GM19328 (cell line): ENCODE measurements around the gene RFX3.

Experiments used
- ATAC-seq: cut with Tn5 transposase; IDR thresholded peaks from one replicate; pipeline ENCODE4 v1.9.1; 2021; ENCODE audit warnings: mild to moderate bottlenecking, moderate library complexity; ENCODE audit not compliant: unreplicated experiment

Gene RFX3

GRCh38 chr9:3240656-3241268, 285.0 kb downstream of the RFX3 start:
- ATAC-seq = peak; percentile 73

GRCh38 chr9:3239240-3239639, 286.6 kb downstream of the RFX3 start:
- no peak for ATAC-seq

- ATAC-seq = no peak
These were observed 287.6 kb downstream of the RFX3 start for GRCh38 chr9:3238236-3238635.

GRCh38 chr9:3237121-3237520, 288.7 kb downstream of the RFX3 start:
- ATAC-seq = no peak

GRCh38 chr9:3235497-3235896, 290.3 kb downstream of the RFX3 start:
- ATAC-seq = no peak

- no peak for ATAC-seq
These were observed 300.9 kb downstream of the RFX3 start for GRCh38 chr9:3224931-3225330.

GRCh38 chr9:3215658-3216057, 310.1 kb downstream of the RFX3 start:
- no peak for ATAC-seq

- no peak for ATAC-seq
These were observed 311.1 kb downstream of the RFX3 start for GRCh38 chr9:3214741-3215140.

GRCh38 chr9:3205421-3206095, 320.2 kb downstream of the RFX3 start:
- ATAC-seq = no peak

- no peak for ATAC-seq
These were observed 325.4 kb downstream of the RFX3 start for GRCh38 chr9:3200331-3200774.

GRCh38 chr9:3193791-3194190, 332.0 kb downstream of the RFX3 start:
- no peak for ATAC-seq

GRCh38 chr9:3191715-3192114, 334.1 kb downstream of the RFX3 start:
- no peak for ATAC-seq

GRCh38 chr9:3189113-3189861, 336.5 kb downstream of the RFX3 start:
- ATAC-seq = no peak

- ATAC-seq = no peak
These were observed 339.1 kb downstream of the RFX3 start for GRCh38 chr9:3186751-3187150.

GRCh38 chr9:3181049-3181953, 344.5 kb downstream of the RFX3 start:
- no peak for ATAC-seq

- no peak for ATAC-seq
These were observed 345.1 kb downstream of the RFX3 start for GRCh38 chr9:3180696-3181048.

GRCh38 chr9:3179711-3180110, 346.1 kb downstream of the RFX3 start:
- ATAC-seq = no peak

GRCh38 chr9:3177936-3178335, 347.9 kb downstream of the RFX3 start:
- ATAC-seq = no peak

GRCh38 chr9:3177146-3177761, 348.5 kb downstream of the RFX3 start:
- ATAC-seq = no peak

GRCh38 chr9:3173374-3173773, 352.4 kb downstream of the RFX3 start:
- no peak for ATAC-seq

- ATAC-seq = no peak
These were observed 355.0 kb downstream of the RFX3 start for GRCh38 chr9:3170819-3171218.
